Liver (tissue), 9 donors: ENCODE measurements around the gene PLA2G2F. TPM values are rescaled to one million over a fixed set of nuclear protein-coding genes. Genes with fewer than 3 reads are reported as not detected.

ENCODE experiments used
- DNase-seq: peaks from one replicate; pipeline ENCODE4 v3.0.0-alpha.2; 2017; ENCODE audit warnings: low spot score
- H3K27ac ChIP-seq, 2 donors: one replicate each; pipeline ENCODE4 v1.7.0; 2013; ENCODE audit warnings: inconsistent platforms in 2 of 2, low read length in 2 of 2, control low read depth in 1 of 2, low read depth in 1 of 2, mild to moderate bottlenecking in 1 of 2
- H3K27me3 ChIP-seq, 4 donors: one replicate each; pipeline versions ENCODE4 v1.6.1 to v1.7.0; 2013; ENCODE audit warnings: low read length in 3 of 4, inconsistent platforms in 1 of 4, mild to moderate bottlenecking in 1 of 4, moderate library complexity in 1 of 4; ENCODE audit not compliant: control insufficient read depth in 4 of 4, insufficient read depth in 4 of 4
- H3K36me3 ChIP-seq, 4 donors: one replicate each; pipeline versions ENCODE4 v1.6.1 to v1.7.0; 2013; ENCODE audit warnings: low read length in 3 of 4, mild to moderate bottlenecking in 3 of 4, low read depth in 1 of 4, moderate library complexity in 1 of 4; ENCODE audit not compliant: control insufficient read depth in 4 of 4, insufficient read depth in 3 of 4
- H3K4me1 ChIP-seq, 4 donors: one replicate each; pipeline versions ENCODE4 v1.6.1 to v1.7.0; 2013; ENCODE audit warnings: low read length in 3 of 4, mild to moderate bottlenecking in 3 of 4, moderate library complexity in 1 of 4; ENCODE audit not compliant: control insufficient read depth in 4 of 4, insufficient read depth in 4 of 4
- H3K4me3 ChIP-seq, 3 donors: one replicate each; pipeline versions ENCODE4 v1.6.1 to v1.7.0; 2013; ENCODE audit warnings: low read length in 3 of 3, control low read depth in 1 of 3, low read depth in 1 of 3, mild to moderate bottlenecking in 1 of 3
- H3K9ac ChIP-seq, 2 donors: one replicate each; pipeline ENCODE4 v1.7.0; 2013; ENCODE audit warnings: low read length in 2 of 2, mild to moderate bottlenecking in 2 of 2, moderate library complexity in 2 of 2, control low read depth in 1 of 2, low read depth in 1 of 2
- H3K9me3 ChIP-seq, 4 donors: one replicate each; pipeline versions ENCODE4 v1.6.1 to v1.7.0; 2013; ENCODE audit warnings: low read length in 3 of 4; ENCODE audit not compliant: control insufficient read depth in 4 of 4
- EGR1 ChIP-seq, 2 donors: IDR thresholded peaks; 2 replicates each; pipeline ENCODE4 v1.6.1; 2016 to 2018; ENCODE audit warnings: antibody characterized with exemption in 2 of 2, low read depth in 2 of 2
- FOXA1 ChIP-seq: IDR thresholded peaks from 2 replicates; pipeline ENCODE4 v1.6.1; 2016; ENCODE audit warnings: antibody characterized with exemption
- FOXA2 ChIP-seq: IDR thresholded peaks from 2 replicates; pipeline ENCODE4 v1.6.1; 2016; ENCODE audit warnings: antibody characterized with exemption
- GABPA ChIP-seq, 2 donors: IDR thresholded peaks in 1 of 2; conservative IDR thresholded peaks in 1 of 2; 2 replicates each; pipeline ENCODE4 v1.6.1; 2016; ENCODE audit warnings: antibody characterized with exemption in 2 of 2, mild to moderate bottlenecking in 1 of 2, moderate library complexity in 1 of 2
- HNF4A ChIP-seq, 2 donors: conservative IDR thresholded peaks; 2 replicates each; pipeline ENCODE4 v1.6.1; 2016; ENCODE audit warnings: antibody characterized with exemption in 2 of 2, mild to moderate bottlenecking in 2 of 2
- HNF4G ChIP-seq: IDR thresholded peaks from 2 replicates; pipeline ENCODE4 v1.6.1; 2016; ENCODE audit warnings: antibody characterized with exemption
- JUND ChIP-seq, 2 donors: IDR thresholded peaks; 2 replicates each; pipeline ENCODE4 v1.6.1; 2016; ENCODE audit warnings: antibody characterized with exemption in 2 of 2
- RAD21 ChIP-seq, 2 donors: IDR thresholded peaks; 2 replicates each; pipeline ENCODE4 v1.6.1; 2016; ENCODE audit warnings: antibody characterized with exemption in 2 of 2, mild to moderate bottlenecking in 2 of 2
- RXRA ChIP-seq, 2 donors: IDR thresholded peaks; 2 replicates each; pipeline ENCODE4 v1.6.1; 2017 to 2018; ENCODE audit warnings: antibody characterized with exemption in 2 of 2, mild to moderate bottlenecking in 1 of 2
- TAF1 ChIP-seq: conservative IDR thresholded peaks from 2 replicates; pipeline ENCODE4 v1.6.1; 2016; ENCODE audit warnings: antibody characterized with exemption, mild to moderate bottlenecking
- YY1 ChIP-seq: IDR thresholded peaks from 2 replicates; pipeline ENCODE4 v1.6.1; 2016; ENCODE audit warnings: antibody characterized with exemption, mild to moderate bottlenecking
- WGBS: extraction: QIAGEN DNeasy Blood & Tissue Kit; methylation state at CpG from one replicate; pipeline ENCODE4 v1.1.7; 2013; 5-methylcytosine and 5-hydroxymethylcytosine counted together
- polyA plus RNA-seq, 2 donors: library from polyadenylated mRNA; stranded (reverse) in 1 of 2; unstranded in 1 of 2; fragments of 200-250 nt in 1 of 2; fragments of >200 nt in 1 of 2; fragmentation: Nextera tagmentation in 1 of 2; extraction: Ambion mirVana in 1 of 2; gene quantifications; one replicate each; pipeline versions ENCODE4 v1.2.1 to v1.2.3, GENCODE V29; 2013 to 2015
- total RNA-seq, 2 donors: library from RNA; depleted of rRNA; stranded (reverse); fragments of >200 nt; gene quantifications; one replicate each; pipeline ENCODE4 v1.2.3, GENCODE V29; 2014
- TF ChIP-seq, protein P1 (sequence below): IDR thresholded peaks from 2 replicates; pipeline ENCODE4 v1.6.1; 2016; ENCODE audit warnings: antibody characterized with exemption, mild to moderate bottlenecking
- TF ChIP-seq, protein P2 (sequence below): IDR thresholded peaks from 2 replicates; pipeline ENCODE4 v1.6.1; 2016; ENCODE audit warnings: antibody characterized with exemption
- TF ChIP-seq, protein P3 (sequence below): IDR thresholded peaks from 2 replicates; pipeline ENCODE4 v1.6.1; 2016; ENCODE audit warnings: antibody characterized with exemption
- TF ChIP-seq, protein P4 (sequence below): IDR thresholded peaks from 2 replicates; pipeline ENCODE4 v1.6.1; 2016; ENCODE audit warnings: antibody characterized with exemption
- donor health status: healthy.
- donor health status: healthy.
- donor health status: healthy.
- donor health status: healthy.
- donor health status: healthy.

PLA2G2F gene
- total and polyA plus RNA-seq, 4 donors = under 0.01 TPM; not detected in 3

DNA sequence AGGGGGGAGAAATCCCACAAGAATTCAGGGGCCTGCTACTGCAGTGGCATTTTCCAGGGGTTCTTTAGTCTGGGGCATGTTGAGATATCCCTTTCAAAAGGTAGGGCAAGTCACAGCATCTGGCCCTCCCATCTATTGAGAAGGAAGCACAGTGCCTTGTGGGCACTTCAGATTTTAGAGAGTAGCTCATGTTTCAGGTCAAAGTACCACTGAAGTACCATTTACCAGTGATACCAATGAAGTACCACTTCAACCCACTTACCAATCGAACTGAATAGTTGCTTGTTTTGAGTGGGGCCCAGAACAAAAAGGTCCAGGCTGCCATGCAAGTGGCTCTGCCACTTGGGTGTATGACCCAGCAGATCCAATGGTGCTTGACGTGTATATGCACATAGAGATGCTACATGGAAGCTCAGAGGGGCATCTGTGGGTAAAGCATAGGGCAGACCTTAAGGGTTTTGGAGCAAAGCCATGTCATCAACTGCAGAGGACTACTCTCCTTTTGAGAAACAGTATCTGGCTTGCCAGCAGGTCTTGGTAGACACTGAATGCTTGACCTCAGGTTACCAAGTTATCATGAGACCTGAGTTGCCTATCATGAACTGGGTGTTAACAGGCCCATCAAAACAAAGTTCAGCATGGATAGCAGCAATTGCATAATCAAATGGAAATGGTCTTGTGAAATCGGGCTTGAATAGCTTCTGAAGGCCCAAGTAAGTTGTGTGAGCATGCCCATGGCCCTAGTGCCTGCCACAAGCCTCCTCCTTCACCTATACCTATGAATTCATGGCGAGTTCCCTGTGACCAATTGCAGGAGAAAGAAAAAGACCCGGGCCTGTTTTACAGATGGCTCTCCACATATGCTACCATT lies 43.3 kb upstream of the PLA2G2F start:
- TF ChIP-seq JUND (IDR thresholded peaks at IDR 0.05) (no peak), HNF4A (conservative IDR thresholded peaks at IDR 0.05) (peak; percentile 29 to 62), FOXA2 (no peak), RXRA (IDR thresholded peaks at IDR 0.05) (peak; percentile 56 to 67), RAD21 (IDR thresholded peaks at IDR 0.05) (peak in 1 of 2 donors; percentile 12)
- TF ChIP-seq, protein P1, sequence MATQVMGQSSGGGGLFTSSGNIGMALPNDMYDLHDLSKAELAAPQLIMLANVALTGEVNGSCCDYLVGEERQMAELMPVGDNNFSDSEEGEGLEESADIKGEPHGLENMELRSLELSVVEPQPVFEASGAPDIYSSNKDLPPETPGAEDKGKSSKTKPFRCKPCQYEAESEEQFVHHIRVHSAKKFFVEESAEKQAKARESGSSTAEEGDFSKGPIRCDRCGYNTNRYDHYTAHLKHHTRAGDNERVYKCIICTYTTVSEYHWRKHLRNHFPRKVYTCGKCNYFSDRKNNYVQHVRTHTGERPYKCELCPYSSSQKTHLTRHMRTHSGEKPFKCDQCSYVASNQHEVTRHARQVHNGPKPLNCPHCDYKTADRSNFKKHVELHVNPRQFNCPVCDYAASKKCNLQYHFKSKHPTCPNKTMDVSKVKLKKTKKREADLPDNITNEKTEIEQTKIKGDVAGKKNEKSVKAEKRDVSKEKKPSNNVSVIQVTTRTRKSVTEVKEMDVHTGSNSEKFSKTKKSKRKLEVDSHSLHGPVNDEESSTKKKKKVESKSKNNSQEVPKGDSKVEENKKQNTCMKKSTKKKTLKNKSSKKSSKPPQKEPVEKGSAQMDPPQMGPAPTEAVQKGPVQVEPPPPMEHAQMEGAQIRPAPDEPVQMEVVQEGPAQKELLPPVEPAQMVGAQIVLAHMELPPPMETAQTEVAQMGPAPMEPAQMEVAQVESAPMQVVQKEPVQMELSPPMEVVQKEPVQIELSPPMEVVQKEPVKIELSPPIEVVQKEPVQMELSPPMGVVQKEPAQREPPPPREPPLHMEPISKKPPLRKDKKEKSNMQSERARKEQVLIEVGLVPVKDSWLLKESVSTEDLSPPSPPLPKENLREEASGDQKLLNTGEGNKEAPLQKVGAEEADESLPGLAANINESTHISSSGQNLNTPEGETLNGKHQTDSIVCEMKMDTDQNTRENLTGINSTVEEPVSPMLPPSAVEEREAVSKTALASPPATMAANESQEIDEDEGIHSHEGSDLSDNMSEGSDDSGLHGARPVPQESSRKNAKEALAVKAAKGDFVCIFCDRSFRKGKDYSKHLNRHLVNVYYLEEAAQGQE = peak; percentile 92
- WGBS = 79% methylated on average over 5 of the region's 5 CpGs
- H3K4me3 ChIP-seq = no peak overlapping the region

DNA sequence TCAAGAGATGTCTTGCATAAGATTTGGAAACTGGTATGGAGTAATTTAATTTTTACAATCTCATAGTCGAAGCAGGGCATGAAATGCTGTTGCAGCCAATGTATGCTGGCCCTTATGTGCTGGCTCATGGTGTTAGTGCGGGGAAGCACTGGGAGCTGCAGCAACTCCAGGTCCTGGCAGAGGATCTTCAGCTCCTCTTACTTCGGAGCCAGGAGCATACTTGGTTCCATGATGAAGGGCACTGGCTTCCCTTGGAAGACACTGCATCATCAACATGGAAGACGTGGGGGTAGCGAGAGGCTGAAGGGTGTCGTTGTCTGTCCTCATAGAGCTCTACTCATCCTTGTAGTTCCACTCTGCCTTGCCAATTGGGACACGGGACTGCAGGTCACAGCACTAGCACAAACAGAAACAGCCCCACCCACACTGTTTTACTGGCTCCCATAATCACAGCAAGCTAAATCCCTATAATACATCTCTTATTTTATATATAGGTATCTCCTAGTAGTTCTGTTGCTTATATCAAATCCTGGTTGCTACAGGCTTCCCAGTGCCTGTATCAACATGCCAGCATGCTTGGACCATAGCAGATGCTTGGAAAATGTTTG lies 42.2 kb upstream of the PLA2G2F start:
- TF ChIP-seq, protein P2, sequence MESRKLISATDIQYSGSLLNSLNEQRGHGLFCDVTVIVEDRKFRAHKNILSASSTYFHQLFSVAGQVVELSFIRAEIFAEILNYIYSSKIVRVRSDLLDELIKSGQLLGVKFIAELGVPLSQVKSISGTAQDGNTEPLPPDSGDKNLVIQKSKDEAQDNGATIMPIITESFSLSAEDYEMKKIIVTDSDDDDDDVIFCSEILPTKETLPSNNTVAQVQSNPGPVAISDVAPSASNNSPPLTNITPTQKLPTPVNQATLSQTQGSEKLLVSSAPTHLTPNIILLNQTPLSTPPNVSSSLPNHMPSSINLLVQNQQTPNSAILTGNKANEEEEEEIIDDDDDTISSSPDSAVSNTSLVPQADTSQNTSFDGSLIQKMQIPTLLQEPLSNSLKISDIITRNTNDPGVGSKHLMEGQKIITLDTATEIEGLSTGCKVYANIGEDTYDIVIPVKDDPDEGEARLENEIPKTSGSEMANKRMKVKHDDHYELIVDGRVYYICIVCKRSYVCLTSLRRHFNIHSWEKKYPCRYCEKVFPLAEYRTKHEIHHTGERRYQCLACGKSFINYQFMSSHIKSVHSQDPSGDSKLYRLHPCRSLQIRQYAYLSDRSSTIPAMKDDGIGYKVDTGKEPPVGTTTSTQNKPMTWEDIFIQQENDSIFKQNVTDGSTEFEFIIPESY = no peak
- TF ChIP-seq HNF4G (no peak), JUND (IDR thresholded peaks at IDR 0.05) (no peak), YY1 (no peak), RAD21 (IDR thresholded peaks at IDR 0.05) (no peak), EGR1 (IDR thresholded peaks at IDR 0.05; ENCODE audit: low read depth in 2 of 2) (no peak), FOXA2 (no peak), FOXA1 (no peak), TAF1 (no peak), HNF4A (conservative IDR thresholded peaks at IDR 0.05) (no peak), GABPA (IDR thresholded peaks at IDR 0.05 in 1 of 2, conservative IDR thresholded peaks at IDR 0.05 in 1 of 2) (no peak)
- TF ChIP-seq, protein P3, sequence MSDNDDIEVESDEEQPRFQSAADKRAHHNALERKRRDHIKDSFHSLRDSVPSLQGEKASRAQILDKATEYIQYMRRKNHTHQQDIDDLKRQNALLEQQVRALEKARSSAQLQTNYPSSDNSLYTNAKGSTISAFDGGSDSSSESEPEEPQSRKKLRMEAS = no peak
- TF ChIP-seq, protein P4, sequence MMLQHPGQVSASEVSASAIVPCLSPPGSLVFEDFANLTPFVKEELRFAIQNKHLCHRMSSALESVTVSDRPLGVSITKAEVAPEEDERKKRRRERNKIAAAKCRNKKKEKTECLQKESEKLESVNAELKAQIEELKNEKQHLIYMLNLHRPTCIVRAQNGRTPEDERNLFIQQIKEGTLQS = no peak
- TF ChIP-seq, protein P1 = no peak
- Histone ChIP-seq H3K4me1 (peaks cover 0 to 6% (median 0%) of the 10 kb centered on the region in 4 donors), H3K27ac (no peak overlapping the region), H3K27me3 (no peaks in the 10 kb centered on the region), H3K4me3 (no peak overlapping the region), H3K36me3 (no peaks in the 10 kb centered on the region), H3K9ac (no peak overlapping the region), H3K9me3 (no peaks in the 10 kb centered on the region)
- DNase-seq = no peak
- 89% methylated on average over 7 of the region's 7 CpGs for WGBS

More for the DNA sequence above, 43.3 kb upstream of the PLA2G2F start:
- peaks cover 0 to 6% (median 0%) of the 10 kb centered on the region in 4 donors for H3K4me1 ChIP-seq
- H3K36me3 ChIP-seq = no peaks in the 10 kb centered on the region
- no peaks in the 10 kb centered on the region for H3K27me3 ChIP-seq
- no peaks in the 10 kb centered on the region for H3K9me3 ChIP-seq
- no peak for DNase-seq
- no peak overlapping the region for H3K9ac ChIP-seq
- no peak overlapping the region for H3K27ac ChIP-seq
